HG02870 (cell line): ENCODE results near the gene CPA2.
"Not testable (repeated sequence)": the region's sequence is repeated elsewhere in the genome, so short reads cannot be mapped to it uniquely, and the experiment has no call there.

Source experiments
- ATAC-seq: cut with Tn5 transposase; IDR thresholded peaks from one replicate; pipeline ENCODE4 v1.9.1; 2021; ENCODE audit warnings: mild to moderate bottlenecking, moderate library complexity; ENCODE audit not compliant: unreplicated experiment

Gene CPA2

DNA sequence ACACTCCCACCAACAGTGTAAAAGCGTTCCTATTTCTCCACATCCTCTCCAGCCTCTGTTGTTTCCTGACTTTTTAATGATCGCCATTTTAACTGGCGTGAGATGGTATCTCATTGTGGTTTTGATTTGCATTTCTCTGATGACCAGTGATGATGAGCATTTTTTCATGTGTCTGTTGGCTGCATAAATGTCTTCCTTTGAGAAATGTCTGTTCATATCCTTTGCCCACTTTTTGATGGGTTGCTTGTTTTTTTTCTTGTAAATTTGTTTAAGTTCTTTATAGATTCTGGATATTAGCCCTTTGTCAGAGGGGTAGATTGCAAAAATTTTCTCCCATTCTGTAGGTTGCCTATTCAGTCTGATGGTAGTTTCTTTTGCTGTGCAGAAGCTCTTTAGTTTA, 17.0 kb upstream of the CPA2 start:
- ATAC-seq, result not testable (repeated sequence)

DNA sequence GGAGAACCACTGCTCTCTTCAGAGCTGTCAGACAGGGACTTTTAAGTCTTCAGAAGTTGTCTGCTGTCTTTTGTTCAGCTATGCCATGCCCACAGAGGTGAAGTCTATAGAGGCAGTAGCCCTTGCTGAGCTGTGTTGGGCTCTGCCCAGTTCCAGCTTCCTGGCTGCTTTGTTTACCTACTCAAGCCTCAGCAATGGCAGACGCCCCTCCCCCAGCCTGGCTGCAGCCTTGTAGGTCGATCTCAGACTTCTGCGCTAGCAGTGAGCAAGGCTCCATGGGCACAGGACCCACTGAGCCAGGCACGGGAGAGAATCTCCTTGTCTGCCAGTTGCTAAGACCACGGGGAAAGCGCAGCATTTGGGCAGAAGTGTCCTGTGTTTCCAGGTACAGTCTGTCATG, 12.1 kb upstream of the CPA2 start:
- ATAC-seq, result no peak

DNA sequence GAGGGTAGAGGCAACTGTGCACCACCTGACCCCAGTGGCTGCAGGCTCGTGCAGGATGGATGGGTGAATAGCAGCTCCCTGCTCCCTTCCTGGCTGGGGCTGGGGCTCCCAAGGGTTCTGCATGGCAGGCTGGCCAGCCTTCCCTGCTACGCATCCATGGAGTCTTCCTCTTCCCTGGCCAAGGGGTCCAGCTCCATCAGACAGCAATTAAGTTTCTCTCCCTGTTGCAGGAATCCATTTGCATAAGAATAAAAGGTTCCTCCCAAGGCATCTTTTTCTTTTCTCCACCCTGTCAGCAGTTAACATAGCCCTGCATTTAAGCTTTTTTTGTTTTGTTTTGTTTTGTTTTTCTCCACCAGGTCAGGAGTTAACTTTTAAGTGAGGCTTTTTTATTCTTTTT, 10.0 kb upstream of the CPA2 start:
- ATAC-seq, result no peak

DNA sequence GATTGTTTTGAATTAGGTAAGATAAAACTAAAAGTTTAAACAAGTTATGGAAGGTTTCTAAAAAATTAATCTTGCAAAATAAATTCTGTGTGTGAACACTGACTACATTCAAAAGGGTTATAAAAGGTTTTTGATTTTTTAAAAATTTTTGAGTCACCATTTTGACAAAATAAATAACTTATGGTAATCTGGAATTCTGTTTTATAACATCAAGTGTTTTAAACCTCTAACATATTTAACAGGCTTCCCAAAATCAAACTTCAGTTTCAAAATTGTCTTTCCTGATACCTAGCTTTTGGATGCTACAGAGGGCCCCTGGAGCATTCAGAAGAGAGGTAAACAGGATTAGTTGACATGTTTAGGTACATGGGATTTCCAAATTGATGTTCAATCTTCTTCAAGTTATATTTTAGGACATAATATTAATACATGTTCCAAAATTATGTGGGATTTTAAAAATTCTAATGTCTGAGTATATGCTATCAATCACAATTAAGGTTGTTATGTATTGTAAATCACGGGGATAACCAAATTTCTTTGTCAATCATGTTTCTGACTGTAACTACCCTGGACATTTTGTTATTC, 8.1 kb upstream of the CPA2 start:
- ATAC-seq, result no peak

DNA sequence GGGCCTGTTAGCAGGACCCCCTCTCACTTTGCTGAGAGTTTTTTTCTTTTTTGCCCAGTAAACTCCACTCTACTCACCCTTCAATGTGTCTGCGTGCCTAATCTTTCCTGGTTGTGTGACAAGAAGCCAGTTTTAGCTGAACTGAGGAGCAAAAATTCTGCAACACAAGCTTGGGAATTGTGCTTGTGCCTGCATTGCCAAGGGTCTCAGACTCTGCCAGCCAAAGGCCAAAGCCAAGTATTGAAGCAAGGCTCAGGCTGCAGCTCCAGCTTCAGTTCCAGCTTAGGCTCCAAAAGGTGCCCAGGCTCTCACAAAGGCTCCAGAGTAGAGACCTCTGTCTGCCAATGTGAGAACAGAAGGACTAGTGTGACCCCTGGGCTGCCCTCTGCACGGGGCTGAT, 4.2 kb upstream of the CPA2 start:
- ATAC-seq, result no peak

DNA sequence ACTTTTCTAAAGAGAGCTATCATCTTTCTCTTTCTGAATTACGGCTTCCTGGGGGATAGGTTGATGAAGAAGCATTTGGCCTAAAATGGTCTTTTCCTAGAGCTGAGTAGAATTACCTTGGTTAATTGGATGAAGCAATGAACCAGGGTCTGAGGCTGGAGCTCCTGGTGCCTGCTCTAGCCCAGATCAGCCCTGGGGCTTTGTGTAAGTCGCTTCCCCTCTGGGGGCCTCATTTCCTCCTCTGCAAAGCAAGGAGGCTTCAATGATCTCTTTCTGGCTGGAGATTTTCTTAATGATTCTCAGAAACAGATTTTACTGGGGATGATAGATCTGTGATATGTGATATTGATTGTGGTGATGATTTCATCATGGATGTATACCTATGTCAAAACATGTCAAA, 3.5 kb upstream of the CPA2 start:
- no peak for ATAC-seq

DNA sequence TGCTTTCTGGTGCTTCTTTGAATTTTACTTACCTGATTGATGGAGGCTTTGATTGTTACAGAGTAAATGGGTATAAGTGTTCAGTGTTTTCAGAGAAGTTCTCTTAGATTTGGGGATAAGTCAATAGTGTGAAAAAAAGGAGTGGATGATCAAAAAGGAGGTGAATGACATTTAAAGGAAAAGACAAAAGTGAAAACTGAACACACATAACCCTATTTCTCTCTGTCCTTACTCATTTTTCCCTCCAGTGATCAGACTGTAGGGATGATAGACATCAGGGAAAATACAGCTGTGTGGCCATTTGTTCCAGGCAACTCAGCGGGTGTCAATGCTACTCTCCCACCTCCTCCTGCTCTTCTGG, 278 bp downstream of the CPA2 start:
- no peak for ATAC-seq

DNA sequence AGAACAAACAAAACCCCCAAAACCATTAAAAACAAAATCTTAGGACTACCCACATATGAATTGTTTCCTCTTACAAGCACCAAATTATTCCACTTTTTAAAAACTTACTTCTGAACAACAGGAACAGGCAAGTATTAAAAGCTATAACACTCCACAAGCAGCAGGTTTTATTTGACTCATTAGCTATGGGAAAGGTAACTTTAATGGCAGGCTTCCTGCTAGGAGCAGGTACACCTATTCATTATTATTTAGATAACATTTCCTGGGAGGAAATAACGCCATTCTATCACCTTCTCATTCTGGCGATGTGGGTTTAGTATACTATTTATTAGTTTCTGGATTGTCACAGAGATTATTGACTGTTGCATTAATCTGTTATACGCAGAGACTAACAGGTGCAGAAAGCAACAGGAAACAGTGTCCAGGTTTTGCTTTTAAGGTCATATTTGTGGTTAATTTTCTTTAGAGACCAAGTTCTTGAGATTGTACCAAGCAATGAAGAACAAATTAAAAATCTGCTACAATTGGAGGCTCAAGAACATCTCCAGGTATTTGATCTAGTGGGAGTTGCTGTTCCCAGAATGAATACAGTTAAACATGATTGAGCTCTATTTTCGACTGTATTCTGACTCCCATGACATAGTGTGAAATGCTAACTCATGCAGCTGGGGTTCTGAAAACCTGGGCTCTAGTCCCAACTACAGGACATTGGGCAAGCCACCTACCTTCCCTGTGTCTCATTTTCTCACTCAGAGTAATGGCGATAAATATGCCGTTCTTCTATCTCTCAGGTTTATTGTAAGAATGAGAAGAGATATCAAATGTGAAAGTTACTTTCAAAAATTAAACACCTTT, 2.0 kb downstream of the CPA2 start:
- no peak for ATAC-seq

DNA sequence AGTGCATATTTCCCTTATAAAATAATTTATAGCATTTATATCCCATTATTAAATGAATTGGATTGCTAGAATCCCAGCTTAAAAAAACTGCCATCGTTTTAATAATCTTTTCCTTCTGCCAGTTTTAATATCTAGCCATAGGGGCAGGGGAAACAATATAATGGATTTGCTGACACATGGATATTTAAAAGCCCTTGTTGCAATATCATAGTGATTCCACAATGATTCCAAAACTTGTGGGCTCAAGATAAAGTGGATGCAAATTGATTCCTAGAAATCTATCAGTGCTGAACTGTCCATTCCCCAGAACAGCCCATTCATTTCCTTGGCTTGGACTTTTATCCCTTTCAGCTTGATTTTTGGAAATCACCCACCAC, 2.6 kb downstream of the CPA2 start:
- ATAC-seq, result no peak

DNA sequence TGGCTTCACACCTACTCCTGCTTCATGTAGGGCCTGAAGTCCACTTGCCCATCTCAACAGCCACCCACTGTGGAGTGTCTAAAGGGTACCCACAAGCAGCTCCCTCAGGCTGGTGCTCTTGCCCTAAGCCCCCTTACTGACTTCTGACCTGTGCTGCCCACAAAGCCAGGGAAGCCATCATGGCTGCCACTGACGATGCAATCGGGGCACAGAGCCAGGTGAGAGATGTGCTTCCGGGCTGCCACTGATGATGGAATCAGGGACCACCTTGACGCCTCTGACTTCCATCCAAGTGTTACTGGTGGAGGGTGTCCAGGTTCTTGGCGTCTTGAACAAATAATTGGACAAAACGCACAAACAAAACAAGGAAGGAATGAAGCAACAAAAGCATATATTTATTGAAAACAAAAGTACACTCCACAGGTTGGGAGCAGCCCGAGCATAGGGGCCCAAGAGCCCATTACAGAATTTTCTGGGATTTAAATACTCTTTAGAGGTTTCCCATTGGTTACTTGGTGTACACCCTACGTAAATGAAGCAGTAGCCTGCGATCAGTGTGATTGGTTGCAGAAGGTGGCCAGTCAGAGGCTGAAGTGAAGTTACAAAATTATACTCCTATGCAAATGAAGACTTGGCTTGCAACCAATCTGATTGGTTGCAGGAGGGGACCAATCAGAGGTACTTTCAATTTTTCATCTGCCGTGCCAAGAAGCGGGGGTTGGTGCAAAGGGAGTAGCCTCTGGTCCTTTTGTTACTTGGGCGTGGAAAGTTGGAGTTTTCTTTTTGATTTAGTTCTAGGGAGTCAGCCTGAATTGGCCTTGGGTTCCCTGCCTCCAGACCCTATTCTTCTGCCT, 4.5 kb downstream of the CPA2 start:
- ATAC-seq, result no peak

DNA sequence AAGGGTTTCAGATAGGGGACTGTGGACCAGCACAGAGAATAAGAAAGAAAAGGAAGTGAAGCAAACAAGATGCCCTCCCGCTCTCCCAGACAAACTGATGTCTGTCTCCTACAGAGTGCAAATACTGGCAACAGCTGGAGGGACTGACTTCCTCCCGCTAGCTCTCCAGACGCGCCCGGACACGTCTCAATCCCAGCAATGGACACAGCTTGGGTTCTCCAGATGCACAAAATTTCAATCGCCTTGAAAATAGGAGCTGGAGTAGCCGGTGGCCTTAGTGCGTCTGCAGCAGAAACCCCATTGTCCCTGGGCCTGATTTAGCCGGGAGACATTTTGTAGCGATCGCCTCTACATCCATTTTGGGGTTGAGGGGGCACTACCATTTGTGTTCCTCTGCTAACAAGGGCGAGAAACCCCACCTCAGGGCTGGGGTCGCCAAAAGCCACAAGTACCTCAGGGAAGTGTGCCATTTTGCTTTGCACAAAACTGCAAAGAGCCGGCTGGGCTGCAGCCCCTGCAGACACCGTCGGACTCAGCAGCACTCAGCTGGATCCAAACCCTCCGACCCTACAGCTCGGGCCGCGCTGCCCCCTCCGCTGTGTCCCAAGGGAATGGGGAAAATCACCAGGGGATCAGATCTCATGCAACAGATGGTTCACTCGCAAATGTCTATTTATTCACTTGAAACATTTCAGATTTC, 5.9 kb downstream of the CPA2 start:
- no peak for ATAC-seq

DNA sequence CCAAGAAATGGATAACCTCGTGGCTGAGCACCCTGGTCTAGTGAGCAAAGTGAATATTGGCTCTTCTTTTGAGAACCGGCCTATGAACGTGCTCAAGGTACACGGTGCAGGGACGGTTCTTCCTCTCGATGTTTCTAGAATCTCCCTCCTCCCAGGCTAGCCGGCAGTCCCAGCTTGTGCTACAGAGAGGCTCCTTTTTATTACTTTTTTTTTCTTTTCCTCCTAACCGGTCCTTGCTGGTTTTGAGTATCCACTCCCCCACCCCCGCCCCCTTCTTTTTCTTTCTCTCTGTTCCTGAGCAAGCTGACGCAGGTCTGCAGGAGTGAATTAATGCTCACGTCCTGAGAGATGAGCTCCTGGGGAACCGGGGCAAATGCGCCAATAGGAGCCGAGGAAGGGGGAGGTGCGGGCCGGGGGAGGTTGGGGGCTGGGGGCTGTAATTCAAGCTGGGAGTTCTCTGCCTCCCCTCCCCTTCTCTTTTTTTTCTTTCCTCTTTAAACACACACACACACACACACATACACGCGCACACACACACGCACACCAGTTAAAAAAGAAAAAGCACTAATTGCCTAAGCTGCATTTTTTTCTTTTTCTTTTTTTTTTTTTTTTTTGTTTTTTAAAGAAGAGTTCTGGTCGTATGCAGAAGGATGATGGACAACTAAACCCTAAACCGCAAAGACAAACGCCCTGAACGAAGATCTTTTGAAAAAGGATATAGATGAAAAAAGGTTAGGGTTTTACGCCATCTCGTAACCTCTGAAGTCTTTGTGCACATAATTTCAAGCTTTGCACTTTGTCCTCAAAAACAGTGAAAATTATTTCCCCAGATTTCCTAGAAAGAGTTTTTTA, 6.6 kb downstream of the CPA2 start:
- no peak for ATAC-seq

DNA sequence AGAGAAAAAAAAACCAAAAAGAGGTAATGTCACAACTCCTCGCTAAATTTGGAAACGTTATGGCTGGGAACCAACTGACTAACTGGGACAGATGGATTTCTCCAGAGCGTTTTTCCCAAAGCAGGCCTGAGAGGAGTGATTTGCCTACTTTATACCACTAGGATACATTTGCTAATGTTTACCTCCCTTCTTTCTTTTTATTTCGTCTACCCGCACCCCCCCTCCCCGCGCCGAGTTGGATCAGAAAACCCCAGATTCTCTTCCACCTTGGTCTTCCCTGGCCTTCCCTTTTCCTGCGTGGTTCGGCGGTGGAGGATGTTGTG, 7.2 kb downstream of the CPA2 start:
- no peak for ATAC-seq

DNA sequence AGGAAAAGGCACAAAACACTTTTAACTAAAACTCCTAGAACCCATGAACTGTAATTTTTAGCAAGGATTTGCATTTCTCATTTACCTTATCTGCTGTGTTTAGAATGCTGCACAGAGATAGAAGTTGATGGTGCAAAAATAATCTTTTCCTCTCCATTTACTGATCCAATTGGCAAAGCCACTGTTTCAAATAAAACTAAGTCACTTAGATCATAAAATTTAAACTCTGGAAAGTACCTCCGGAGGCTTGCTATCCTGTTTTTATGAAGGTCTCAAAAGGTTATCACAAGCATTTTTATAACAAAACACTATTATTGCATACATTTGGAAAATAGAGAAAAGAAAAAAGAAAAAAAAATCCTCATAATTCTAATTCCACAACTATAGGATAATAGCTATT, 7.6 kb downstream of the CPA2 start:
- no peak for ATAC-seq

DNA sequence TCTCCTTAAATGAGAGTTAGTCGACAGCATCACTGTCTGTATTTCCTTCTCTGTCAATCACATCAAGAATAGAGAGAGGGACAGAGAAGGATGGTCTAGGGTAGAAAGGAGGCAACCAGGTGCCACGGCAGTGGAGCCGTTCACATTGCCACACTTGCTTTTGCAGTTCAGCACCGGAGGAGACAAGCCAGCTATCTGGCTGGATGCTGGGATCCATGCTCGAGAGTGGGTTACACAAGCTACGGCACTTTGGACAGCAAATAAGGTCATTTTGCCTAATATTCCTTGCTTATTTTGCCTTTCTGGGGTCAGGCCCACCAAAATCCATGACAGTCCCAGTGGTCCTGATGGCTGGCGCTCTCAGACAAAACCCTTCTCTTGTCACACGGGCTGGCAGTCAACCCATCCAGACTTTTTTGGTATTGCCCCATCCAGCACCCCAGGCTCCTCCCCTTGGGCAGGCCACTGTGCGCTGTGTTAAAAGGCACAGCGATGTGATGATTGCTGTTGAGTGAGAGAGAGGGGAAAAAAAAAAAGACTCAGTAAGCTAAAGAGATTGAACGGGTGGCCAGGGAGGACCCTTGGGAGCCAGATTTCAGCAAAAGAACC, 8.4 kb downstream of the CPA2 start:
- ATAC-seq, result no peak

DNA sequence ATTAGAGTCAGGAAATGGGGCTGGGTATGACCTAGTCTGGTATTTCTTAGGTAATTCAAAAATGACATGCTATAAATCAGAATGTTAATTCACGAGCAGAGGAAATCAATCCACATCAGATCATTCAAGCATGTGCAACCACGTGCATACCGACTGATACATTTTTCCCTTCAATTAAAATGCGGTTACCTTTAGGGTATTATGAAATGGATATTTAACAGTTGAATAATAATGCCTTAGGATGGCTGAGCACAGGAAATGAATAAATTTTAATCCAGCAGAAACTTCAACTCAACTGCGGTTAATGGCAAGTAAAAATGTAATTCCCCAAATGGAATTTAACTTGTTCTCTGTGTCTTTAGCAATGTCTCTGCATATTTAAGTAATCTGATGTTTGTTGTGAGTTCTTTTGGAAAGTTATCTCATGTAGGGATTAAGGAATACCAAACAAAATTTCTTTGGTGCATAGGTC, 9.2 kb downstream of the CPA2 start:
- no peak for ATAC-seq

DNA sequence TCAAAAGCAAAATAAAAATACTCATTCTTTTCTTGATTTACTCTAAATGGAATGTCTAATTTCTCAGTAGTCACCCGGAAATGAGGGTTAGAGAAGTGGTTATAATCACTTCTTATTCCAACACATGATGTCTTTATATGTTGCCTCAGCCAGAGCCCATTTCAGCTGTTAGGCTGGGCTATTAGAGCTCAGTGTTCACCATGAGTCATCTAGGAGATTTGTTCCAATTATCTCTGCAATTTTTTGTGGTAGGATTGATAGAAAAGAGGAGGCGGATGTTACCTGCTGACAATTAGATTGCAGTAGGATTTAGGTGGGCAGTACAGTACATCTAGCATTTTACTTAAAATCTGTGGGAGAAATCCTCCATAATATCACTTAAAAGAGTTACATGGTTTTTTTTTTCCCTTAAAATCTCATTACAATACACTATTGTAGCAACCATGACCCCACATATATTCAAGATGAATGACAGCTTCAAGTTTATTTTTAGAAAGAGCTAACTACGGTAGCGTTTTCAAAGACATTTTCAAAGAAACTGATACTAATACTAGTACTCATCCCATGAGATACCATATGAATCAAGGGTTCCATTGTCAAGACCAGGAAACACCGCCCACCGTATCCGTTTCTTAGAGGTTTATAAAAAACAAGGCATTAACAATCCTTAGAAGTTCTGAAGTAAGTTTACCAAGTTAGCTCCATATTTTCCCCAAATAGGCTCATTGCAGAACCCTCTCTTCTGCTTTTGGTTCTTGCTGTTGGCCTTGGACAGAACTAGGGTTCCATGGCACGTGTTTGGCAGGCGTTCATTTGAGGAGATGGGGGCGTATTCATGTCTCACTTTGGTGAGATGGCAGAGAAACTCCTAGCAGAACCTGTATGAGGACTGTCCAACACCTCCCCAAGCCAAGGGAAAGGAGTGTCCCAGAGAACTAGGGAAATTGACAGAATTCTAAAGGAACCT, 10.4 kb downstream of the CPA2 start:
- no peak for ATAC-seq

DNA sequence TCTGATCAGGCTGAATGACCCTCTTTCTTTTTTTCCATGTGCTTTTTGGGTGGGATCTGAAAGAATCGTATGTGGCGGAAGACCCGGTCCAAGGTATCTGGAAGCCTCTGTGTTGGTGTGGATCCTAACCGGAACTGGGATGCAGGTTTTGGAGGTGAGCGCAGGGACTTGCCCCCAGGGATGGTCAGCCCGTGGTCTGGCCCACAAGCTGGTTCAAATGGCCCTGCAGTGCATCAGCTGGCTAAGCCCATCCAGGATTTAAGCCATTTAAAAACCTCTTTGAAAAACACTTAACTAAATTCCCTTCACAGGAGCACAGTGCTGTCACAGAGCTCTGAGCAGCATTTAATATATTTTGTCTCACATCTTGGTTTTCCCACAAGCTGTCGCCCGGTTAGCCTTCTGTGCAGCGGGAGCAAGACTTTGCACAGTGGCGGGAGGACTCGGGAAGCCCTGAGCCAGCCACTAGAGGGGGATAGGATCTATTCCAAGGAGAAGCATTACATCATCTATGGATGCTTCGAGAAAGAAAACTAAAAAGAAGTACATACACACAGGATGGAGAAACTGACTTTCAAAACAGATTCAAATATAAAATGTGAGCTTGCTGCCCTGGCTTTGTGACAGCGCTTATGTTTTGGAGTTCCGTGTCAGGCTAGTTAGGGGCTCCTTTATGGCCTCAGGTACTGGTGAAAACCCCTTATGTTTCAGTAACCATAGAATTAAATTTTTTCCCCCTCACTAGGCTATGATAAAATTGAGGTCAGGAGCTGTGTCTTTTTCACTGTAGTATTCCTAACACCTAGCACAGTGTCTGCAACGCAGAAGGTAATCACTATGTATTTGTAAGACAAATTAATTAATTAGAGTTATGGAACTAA, 11.3 kb downstream of the CPA2 start:
- no peak for ATAC-seq
